ENCODE results near the gene HIP1. TPM values are rescaled to one million over a fixed set of nuclear protein-coding genes. Genes with fewer than 3 reads are reported as not detected.

HIP1 gene
- total and polyA plus RNA-seq, 2 of the 13 experiments (the other 11 are each of a cell fraction or from before 2014, with no cell fraction given) = 4.5 to 6.2 TPM

- in situ Hi-C loops (cut with HindIII; ENCODE audit: extremely low pct_ligation_motif_present, low pct_unique_long_range_greater_than_20kb) = no loop called here
- Histone ChIP-seq H2AFZ (ENCODE audit: low read length) (no peak overlapping the region), H3K4me3 (replicated peaks in 1 of 3; ENCODE audit: insufficient read depth in 1 of 3, low read depth in 2 of 3, low read length in 3 of 3) (no peak overlapping the region), H3K9me3 (ENCODE audit: low read length) (no peaks in the 10 kb centered on the region), H3K27ac (ENCODE audit: extremely low read length, insufficient read depth, low read length) (no peak overlapping the region), H3K36me3 (replicated peaks in 1 of 2; ENCODE audit: control insufficient read depth in 1 of 2, insufficient read depth in 2 of 2, low read length in 2 of 2) (no peaks in the 10 kb centered on the region; a peak in 1 of 5 replicates), H3K4me2 (ENCODE audit: low read depth, low read length) (peak overlapping the region; percentile 41), H3K4me1 (ENCODE audit: insufficient read depth, low read length) (peaks cover 14% of the 10 kb centered on the region), H3K27me3 (ENCODE audit: control insufficient read depth in 1 of 2, insufficient read depth in 2 of 2, low read length in 2 of 2) (no peaks in the 10 kb centered on the region), H3K9ac (ENCODE audit: insufficient read depth, low read depth, low read length) (no peak overlapping the region), H4K20me1 (ENCODE audit: insufficient read depth, low read length) (0 out of 2 replicates have a peak, but pooled peaks cover 7% of the 10 kb centered on the region), H3K79me2 (ENCODE audit: insufficient read depth, low read length) (peaks cover 12% of the 10 kb centered on the region)
- DNase-seq (ENCODE audit: low spot score) (peak; percentile 21), ATAC-seq (peak; percentile 17), FAIRE-seq (no peak)
- 7% methylated on average over 5 of the region's 6 CpGs for WGBS (ENCODE audit: low lambda C conversion rate)
- TF ChIP-seq ZNF407 (CRISPR knock-in tag; IDR thresholded peaks at IDR 0.05; ENCODE audit: not compliant biosample characterization) = peak; percentile 59
- no peak for TF ChIP-seq RAD51 (IDR thresholded peaks at IDR 0.05; ENCODE audit: borderline replicate concordance)
- TF ChIP-seq FOSL2 (CRISPR knock-in tag; IDR thresholded peaks at IDR 0.05) = peak; percentile 66
- intact Hi-C loops (cut with micrococcal nuclease; ENCODE audit: unreplicated experiment) = no loop called here
- CTCF ChIA-PET (ENCODE audit: low intra/inter-chr PET ratio, low total read pairs) = no interaction called here
- POLR2A ChIA-PET = interaction anchor here (1.8 kb wide), 1 partner anchor 45 kb away, joined by 6 read pairs; the partner anchor contains the start of gene POM121C
- no TSS peak for BruUV-seq (replicated peaks)
Observed at GRCh38 chr7:75531359-75531821, 207.4 kb downstream of the HIP1 start.

Data from HepG2 (cell line).